Left lung (tissue), 10 donors: ENCODE measurements around the gene GAPVD1. TPM values are rescaled to one million over a fixed set of nuclear protein-coding genes. Genes with fewer than 3 reads are reported as not detected.

Source experiments
- ATAC-seq: fragments of 200-7000 bp; cut with Tn5 transposase; one replicate; pipeline ENCODE4 v1.9.1; 2020; ENCODE audit warnings: moderate library complexity
- DNase-seq, 4 donors: peaks; one replicate each; pipeline ENCODE4 v3.0.0-alpha.2; 2013 to 2020
- H3K27ac ChIP-seq, 2 donors: fragments of 200-600 bp; sonication (generic) in 1 of 2; one replicate each; pipeline versions ENCODE4 v1.5.0 to v1.8.0; 2020 to 2021
- H3K27me3 ChIP-seq, 2 donors: fragments of 200-600 bp; sonication (generic) in 1 of 2; one replicate each; pipeline versions ENCODE4 v1.5.0 to v1.8.0; 2020 to 2021
- H3K36me3 ChIP-seq, 2 donors: fragments of 200-600 bp; sonication (generic) in 1 of 2; one replicate each; pipeline versions ENCODE4 v1.5.0 to v1.8.0; 2020 to 2021
- H3K4me1 ChIP-seq, 2 donors: fragments of 200-600 bp; one replicate each; pipeline ENCODE4 v1.8.0; 2021
- H3K4me3 ChIP-seq, 2 donors: fragments of 200-600 bp; sonication (generic) in 1 of 2; one replicate each; pipeline versions ENCODE4 v1.5.0 to v1.8.0; 2020 to 2021; ENCODE audit warnings: mild to moderate bottlenecking in 1 of 2
- H3K9me3 ChIP-seq, 2 donors: fragments of 200-600 bp; sonication (generic) in 1 of 2; one replicate each; pipeline versions ENCODE4 v1.5.0 to v1.8.0; 2020 to 2021
- CTCF ChIP-seq, 2 donors: fragments of 200-600 bp; sonication (generic) in 1 of 2; IDR thresholded peaks; one replicate each; pipeline versions ENCODE4 v1.5.0 to v1.8.0; 2021; ENCODE audit warnings: antibody characterized with exemption in 2 of 2
- intact Hi-C, 2 donors: fragments of 100-400 bp; cut with DNase I; formaldehyde crosslinking; loops; one replicate each; pipeline versions ENCODE4 v1.11.2 to v1.14.2; 2022
- polyA plus RNA-seq, 6 donors: library from polyadenylated mRNA; unstranded; fragments of 120-200 nt; gene quantifications; one replicate each; pipeline ENCODE4 v1.2.1, GENCODE V29; 2013; ENCODE audit not compliant: insufficient read length in 6 of 6
- total RNA-seq, 2 donors: library from RNA; stranded (reverse); fragmentation: NEBNext Ultra II Directional; extraction: Animal tissue kit (Norgen Biotek cat#: 25700); gene quantifications; one replicate each; pipeline ENCODE4 v1.2.1, GENCODE V29; 2021
- donor health status: DM: no; HTN: yes; CAD: no.
- donor health status: DM: no; HTN: no; CAD: no.

GAPVD1 gene
- total and polyA plus RNA-seq, 8 donors: 39.1 to 63.5 (median 44.2) TPM

GRCh38 chr9:125317704-125318103 lies 56.1 kb downstream of the GAPVD1 start:
- ATAC-seq (no peak), DNase-seq (no peak)
- Histone ChIP-seq H3K4me3 (no peak overlapping the region), H3K4me1 (no peaks in the 10 kb centered on the region), H3K27ac (no peak overlapping the region), H3K9me3 (peaks cover 0 to 14% of the 10 kb centered on the region in 2 donors), H3K27me3 (no peaks in the 10 kb centered on the region), H3K36me3 (peaks cover 6 to 91% of the 10 kb centered on the region in 2 donors)
- no peak for TF ChIP-seq CTCF (IDR thresholded peaks at IDR 0.05)
- intact Hi-C loops: no loop called here

- Histone ChIP-seq H3K9me3 (peaks cover 0 to 11% of the 10 kb centered on the region in 2 donors), H3K4me3 (no peak overlapping the region), H3K27ac (no peak overlapping the region), H3K4me1 (no peaks in the 10 kb centered on the region), H3K36me3 (peaks cover 0 to 90% of the 10 kb centered on the region in 2 donors), H3K27me3 (no peaks in the 10 kb centered on the region)
- intact Hi-C loops: no loop called here
- ATAC-seq: no peak
- no peak for TF ChIP-seq CTCF (IDR thresholded peaks at IDR 0.05)
- DNase-seq: no peak
Measured at GRCh38 chr9:125321496-125321895, 59.9 kb downstream of the GAPVD1 start.

- no peaks in the 10 kb centered on the region for H3K27me3 ChIP-seq
- TF ChIP-seq CTCF (IDR thresholded peaks at IDR 0.05): no peak
- no peaks in the 10 kb centered on the region for H3K4me1 ChIP-seq
- DNase-seq: no peak
- no peak overlapping the region for H3K27ac ChIP-seq
- H3K4me3 ChIP-seq: no peak overlapping the region
- no peaks in the 10 kb centered on the region for H3K9me3 ChIP-seq
- no peak for ATAC-seq
- H3K36me3 ChIP-seq: peaks cover 0 to 76% of the 10 kb centered on the region in 2 donors
- intact Hi-C loops: no loop called here
Measured at GRCh38 chr9:125323615-125324014, 62.0 kb downstream of the GAPVD1 start.

GRCh38 chr9:125325826-125326225 lies 64.2 kb downstream of the GAPVD1 start:
- Histone ChIP-seq H3K4me3 (no peak overlapping the region), H3K27me3 (no peaks in the 10 kb centered on the region), H3K27ac (no peak overlapping the region), H3K9me3 (no peaks in the 10 kb centered on the region), H3K4me1 (peaks cover 0 to 8% of the 10 kb centered on the region in 2 donors), H3K36me3 (peaks cover 0 to 74% of the 10 kb centered on the region in 2 donors)
- DNase-seq: no peak
- intact Hi-C loops: no loop called here
- no peak for ATAC-seq
- TF ChIP-seq CTCF (IDR thresholded peaks at IDR 0.05): no peak

GRCh38 chr9:125329978-125330377 lies 68.4 kb downstream of the GAPVD1 start:
- intact Hi-C loops: no loop called here
- ATAC-seq (peak; percentile 50), DNase-seq (no peak)
- Histone ChIP-seq H3K27me3 (no peaks in the 10 kb centered on the region), H3K4me3 (no peak overlapping the region), H3K27ac (peak overlapping the region; percentile 13 to 55), H3K36me3 (peaks cover 0 to 75% of the 10 kb centered on the region in 2 donors), H3K4me1 (peaks cover 0 to 8% of the 10 kb centered on the region in 2 donors), H3K9me3 (no peaks in the 10 kb centered on the region)
- TF ChIP-seq CTCF (IDR thresholded peaks at IDR 0.05): no peak
